HG03442 (cell line): ENCODE data around the gene TACR3.
"Not testable (repeated sequence)": the region's sequence is repeated elsewhere in the genome, so short reads cannot be mapped to it uniquely, and the experiment has no call there.

ENCODE experiments used
- ATAC-seq: cut with Tn5 transposase; IDR thresholded peaks from one replicate; pipeline ENCODE4 v1.9.1; 2021; ENCODE audit warnings: mild to moderate bottlenecking, moderate library complexity; ENCODE audit not compliant: unreplicated experiment

TACR3 gene, protein sequence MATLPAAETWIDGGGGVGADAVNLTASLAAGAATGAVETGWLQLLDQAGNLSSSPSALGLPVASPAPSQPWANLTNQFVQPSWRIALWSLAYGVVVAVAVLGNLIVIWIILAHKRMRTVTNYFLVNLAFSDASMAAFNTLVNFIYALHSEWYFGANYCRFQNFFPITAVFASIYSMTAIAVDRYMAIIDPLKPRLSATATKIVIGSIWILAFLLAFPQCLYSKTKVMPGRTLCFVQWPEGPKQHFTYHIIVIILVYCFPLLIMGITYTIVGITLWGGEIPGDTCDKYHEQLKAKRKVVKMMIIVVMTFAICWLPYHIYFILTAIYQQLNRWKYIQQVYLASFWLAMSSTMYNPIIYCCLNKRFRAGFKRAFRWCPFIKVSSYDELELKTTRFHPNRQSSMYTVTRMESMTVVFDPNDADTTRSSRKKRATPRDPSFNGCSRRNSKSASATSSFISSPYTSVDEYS

DNA sequence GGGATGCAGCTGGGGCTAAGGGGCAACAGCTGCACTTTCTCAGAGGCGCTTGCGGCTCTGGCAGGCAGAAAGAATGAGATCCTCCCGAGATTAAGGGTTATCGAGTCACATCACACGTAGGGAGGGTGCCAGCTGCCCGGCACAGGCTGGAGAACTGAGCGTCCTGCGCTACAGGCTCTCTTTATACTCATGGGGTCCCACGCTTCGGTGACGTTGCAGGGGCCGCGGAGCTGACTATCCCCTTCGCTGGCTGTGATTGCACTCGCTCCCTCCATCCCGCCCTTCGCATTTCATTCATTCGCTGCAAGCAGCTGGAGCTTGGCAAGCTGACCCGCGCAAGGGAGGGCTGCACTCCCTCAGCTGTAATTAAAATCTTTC is at the start of gene TACR3:
TACR3 (minus strand) TSS at position 156 of the 378 bp plus-strand sequence. CDS start 310 bp downstream, outside the sequence.
- no peak for ATAC-seq

DNA sequence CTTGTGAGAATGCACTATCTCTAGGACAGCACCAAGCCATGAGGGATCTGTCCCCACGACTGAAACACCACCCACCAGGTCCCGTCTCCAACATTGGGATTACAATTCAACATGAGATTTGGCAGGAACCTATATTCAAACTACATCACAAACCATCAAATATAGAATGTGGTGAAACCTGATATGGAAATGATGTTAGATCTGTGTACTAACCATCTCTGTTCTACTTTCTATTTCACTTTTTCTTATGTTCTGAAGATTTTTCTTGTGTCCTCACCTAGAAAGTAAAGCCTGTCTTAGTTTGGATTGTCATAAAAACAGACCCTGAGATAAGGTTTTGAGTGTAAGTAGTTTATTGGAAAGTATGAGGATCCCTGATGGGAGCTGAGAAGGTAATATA is 37.8 kb upstream of the TACR3 start:
- peak; percentile 44 for ATAC-seq

- no peak for ATAC-seq
These were observed 37.0 kb upstream of the TACR3 start for GRCh38 chr4:103756741-103757140.

GRCh38 chr4:103754844-103755243 is 35.1 kb upstream of the TACR3 start:
- no peak for ATAC-seq

- no peak for ATAC-seq
These were observed 34.3 kb upstream of the TACR3 start for GRCh38 chr4:103753868-103754653.

DNA sequence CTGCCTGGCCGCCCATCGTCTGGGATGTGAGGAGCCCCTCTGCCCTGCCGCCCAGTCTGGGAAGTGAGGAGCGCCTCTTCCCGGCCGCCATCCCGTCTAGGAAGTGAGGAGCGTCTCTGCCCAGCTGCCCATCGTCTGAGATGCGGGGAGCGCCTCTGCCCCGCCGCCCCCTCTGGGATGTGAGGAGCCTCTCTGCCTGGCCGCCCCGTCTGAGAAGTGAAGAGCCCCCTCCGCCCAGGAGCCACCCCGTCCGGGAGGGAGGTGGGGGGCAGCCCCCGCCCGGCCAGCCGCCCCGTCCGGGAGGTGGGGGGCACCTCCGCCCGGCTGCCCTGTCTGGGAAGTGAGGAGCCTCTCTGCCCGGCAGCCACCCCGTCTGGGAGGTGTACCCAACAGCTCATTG is 3.4 kb upstream of the TACR3 start:
- ATAC-seq, result not testable (repeated sequence)

DNA sequence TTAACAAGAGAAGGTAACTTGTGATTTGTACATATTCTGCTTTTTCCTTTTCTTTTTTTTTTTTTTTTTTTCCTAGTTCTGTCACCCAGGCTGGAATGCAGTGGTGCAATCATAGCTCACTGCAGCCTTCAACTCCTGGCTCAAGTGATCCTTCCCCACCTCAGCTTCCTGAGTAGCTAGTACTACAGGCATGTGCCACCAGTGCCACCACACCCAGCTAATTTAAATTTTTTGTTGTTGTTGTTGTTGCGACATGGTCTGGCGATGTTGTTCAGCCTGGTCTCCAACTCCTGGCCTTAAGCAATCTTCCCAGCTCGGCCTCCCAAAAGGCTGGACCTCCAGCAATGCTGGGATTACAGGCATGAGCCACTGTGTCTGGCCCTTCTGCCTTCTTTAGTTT is 1.5 kb upstream of the TACR3 start:
- no peak for ATAC-seq

DNA sequence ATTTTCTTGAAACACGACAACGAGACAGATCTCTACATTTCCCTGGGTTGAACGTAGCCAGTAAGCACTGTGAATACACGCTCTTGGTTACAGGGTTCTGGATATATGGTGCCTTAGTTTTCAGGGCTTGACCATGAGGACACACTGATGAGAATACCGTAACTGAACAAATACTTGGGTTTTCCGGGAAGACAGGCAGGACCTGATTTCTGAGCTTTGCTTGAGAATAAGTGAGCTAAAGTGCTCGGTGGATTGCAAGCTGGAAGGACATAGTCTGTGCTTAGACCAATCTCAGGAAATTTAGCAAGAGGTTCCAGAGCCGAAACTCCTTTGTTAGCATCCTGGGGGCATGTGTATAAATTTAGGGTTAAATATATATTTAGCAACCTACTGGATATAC is 876 bp upstream of the TACR3 start:
- ATAC-seq, result no peak

GRCh38 chr4:103719105-103719829 is 518 bp downstream of the TACR3 start:
- ATAC-seq, result no peak

DNA sequence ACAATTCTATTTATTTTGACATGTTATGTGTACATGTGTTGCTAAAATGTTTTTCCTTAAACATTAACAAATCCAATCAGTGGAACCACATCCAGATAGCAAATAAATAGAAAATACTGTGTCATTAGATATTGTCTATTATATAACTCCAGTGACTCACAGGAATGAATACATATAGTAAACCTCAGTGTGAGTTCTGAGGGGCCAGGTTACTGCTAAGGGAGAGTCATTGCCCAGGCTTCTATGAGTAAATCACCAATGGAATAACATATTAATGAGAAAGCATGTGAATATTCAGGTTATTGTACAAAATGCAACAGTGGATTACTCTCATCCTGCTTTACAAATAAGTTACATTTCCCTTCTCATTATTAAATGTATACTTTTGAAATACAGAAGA is 27.2 kb downstream of the TACR3 start:
- no peak for ATAC-seq

DNA sequence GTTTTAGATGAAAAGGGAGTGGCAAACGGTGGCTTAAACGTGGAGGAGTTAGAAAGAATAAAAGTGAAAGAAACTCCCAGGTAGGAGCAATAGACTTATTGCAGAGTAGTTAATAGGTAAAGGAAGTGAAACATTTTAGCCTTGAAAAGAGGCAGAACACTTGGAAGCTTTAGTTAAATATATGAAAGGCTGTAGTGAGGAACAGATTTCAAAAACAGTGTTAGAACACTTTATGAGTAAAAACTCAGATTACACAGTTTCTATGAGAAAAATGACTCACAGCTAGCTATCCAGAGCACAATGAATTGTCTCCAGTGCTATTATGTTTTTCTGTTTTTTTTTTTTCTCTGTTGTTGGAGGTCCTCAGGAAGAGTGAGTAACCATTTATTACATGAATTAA is 45.8 kb downstream of the TACR3 start:
- no peak for ATAC-seq

- ATAC-seq, result not testable (repeated sequence)
These were observed 53.0 kb downstream of the TACR3 start for GRCh38 chr4:103666764-103667163.

DNA sequence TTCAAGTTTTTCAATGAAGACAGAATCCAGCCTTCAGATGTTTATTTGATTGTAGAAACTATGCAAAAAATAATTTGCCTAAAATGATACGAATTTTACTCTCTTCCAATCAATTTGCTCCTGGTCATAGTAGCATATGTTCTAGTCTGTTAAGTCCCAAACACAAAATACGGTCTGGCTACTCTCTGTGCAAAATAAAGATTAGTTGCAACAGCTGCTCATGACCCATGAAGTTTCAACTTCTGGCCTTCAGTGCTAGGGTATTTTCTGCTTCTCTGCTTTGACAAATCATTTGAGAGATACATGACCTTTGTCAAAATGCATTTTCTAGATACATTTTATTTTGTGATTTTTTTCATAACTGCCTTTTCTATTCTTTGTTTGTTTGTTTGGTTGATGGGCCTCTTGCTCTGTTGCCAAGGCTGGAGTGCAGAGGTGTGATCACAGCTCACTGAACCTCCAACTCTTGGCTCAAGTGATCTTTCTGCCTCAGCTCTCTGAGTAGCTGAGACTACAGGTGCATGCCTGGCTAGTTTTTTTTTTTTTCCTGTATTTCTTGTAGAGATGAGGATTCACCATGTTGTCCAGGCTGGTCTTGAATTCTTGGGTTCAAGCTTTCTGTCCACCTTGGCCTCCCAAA is 55.2 kb downstream of the TACR3 start:
- no peak for ATAC-seq

DNA sequence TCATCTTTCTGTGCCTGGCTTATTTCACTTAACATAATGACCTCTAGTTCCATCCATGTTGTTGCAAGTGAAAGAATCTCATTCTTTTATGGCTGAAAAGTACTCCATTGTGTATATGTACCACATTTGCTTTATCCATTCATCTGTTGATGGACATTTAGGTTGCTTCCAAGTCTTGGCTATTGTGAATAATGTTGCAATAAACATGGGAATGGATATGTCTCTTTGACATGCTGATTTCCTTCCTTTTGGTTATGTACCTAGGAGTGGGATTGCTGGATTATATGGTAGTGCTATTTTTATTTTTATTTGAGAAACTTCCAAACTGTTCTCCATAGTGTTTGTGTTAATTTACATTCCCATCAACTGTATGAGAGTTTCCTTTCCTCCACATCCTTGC is 71.2 kb downstream of the TACR3 start:
- no peak for ATAC-seq

GRCh38 chr4:103645991-103646390 is 73.8 kb downstream of the TACR3 start:
- no peak for ATAC-seq

GRCh38 chr4:103634236-103634635 is 85.5 kb downstream of the TACR3 start:
- ATAC-seq, result no peak

GRCh38 chr4:103626296-103626695 is 93.5 kb downstream of the TACR3 start:
- no peak for ATAC-seq

DNA sequence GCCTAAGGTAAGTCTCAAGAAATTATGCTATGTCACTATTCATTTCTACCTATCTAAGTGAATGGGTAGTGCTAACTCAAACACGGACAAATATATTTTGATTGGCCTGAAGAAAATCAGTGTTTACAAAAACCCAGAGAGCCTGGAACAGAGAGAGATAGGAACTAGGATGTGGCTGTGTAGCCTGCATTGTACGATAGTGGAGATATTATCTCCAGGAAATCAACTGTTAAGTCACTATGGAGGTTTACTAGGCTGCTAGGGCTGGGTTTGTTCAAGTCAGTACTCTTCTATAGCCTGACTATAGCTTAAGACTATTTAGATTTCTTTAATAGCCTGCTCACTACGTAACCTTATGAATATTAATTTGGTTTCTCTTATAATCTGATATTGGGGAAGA is 127.9 kb downstream of the TACR3 start:
- ATAC-seq, result no peak

- no peak for ATAC-seq
These were observed 152.2 kb downstream of the TACR3 start for GRCh38 chr4:103567591-103567990.

GRCh38 chr4:103559178-103559577 is 160.6 kb downstream of the TACR3 start:
- not testable (repeated sequence) for ATAC-seq
